Measurements from ENCODE around the gene FAM219A.

The FAM219A gene

GRCh38 chr9:34475097-34475496, 16.7 kb upstream of the FAM219A start:
- TF ChIP-seq, protein P1, sequence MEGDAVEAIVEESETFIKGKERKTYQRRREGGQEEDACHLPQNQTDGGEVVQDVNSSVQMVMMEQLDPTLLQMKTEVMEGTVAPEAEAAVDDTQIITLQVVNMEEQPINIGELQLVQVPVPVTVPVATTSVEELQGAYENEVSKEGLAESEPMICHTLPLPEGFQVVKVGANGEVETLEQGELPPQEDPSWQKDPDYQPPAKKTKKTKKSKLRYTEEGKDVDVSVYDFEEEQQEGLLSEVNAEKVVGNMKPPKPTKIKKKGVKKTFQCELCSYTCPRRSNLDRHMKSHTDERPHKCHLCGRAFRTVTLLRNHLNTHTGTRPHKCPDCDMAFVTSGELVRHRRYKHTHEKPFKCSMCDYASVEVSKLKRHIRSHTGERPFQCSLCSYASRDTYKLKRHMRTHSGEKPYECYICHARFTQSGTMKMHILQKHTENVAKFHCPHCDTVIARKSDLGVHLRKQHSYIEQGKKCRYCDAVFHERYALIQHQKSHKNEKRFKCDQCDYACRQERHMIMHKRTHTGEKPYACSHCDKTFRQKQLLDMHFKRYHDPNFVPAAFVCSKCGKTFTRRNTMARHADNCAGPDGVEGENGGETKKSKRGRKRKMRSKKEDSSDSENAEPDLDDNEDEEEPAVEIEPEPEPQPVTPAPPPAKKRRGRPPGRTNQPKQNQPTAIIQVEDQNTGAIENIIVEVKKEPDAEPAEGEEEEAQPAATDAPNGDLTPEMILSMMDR (IDR thresholded peaks at IDR 0.05; ENCODE audit: low read depth, low read length, missing control alignments): no peak

GRCh38 chr9:34465468-34465867, 7.1 kb upstream of the FAM219A start:
- H3K4me3 ChIP-seq (ENCODE audit: low read depth, low read length): no peak overlapping the region
- in situ Hi-C loops (cut with HindIII; ENCODE audit: low sequenced_read_pairs): no loop called here
- TF ChIP-seq, protein P1 (IDR thresholded peaks at IDR 0.05; ENCODE audit: low read depth, low read length, missing control alignments): no peak
- DNase-seq (ENCODE audit: low read depth): no peak

More at GRCh38 chr9:34475097-34475496, 16.7 kb upstream of the FAM219A start:
- DNase-seq (ENCODE audit: low read depth): no peak
- in situ Hi-C loops (cut with HindIII; ENCODE audit: low sequenced_read_pairs): no loop called here
- no peak overlapping the region for H3K4me3 ChIP-seq (ENCODE audit: low read depth, low read length)

DNA sequence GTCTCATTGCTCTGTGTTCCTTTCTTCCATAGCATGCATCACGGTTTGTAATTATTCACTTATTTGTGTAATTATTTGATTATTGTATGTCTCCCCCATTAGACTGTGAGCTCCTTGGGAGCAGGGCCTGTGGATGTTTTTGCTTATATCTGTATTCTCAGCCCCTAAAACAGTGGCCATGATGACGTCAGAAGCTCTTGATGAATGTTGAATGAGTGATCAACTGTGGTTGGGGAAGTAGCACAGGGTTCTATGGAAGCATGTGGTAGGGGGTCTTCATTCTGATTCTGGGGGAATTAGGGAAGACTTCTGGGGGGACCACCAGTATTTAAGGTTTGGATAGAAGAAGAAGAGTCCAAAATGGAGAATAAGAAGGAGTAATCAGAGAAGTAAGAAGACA, 6.2 kb upstream of the FAM219A start:
- DNase-seq (ENCODE audit: low read depth): no peak
- in situ Hi-C loops (cut with HindIII; ENCODE audit: low sequenced_read_pairs): no loop called here
- TF ChIP-seq, protein P1 (IDR thresholded peaks at IDR 0.05; ENCODE audit: low read depth, low read length, missing control alignments): no peak
- H3K4me3 ChIP-seq (ENCODE audit: low read depth, low read length): no peak overlapping the region

GRCh38 chr9:34463901-34464232, 5.5 kb upstream of the FAM219A start:
- in situ Hi-C loops (cut with HindIII; ENCODE audit: low sequenced_read_pairs): no loop called here
- DNase-seq (ENCODE audit: low read depth): no peak
- H3K4me3 ChIP-seq (ENCODE audit: low read depth, low read length): no peak overlapping the region
- TF ChIP-seq, protein P1 (IDR thresholded peaks at IDR 0.05; ENCODE audit: low read depth, low read length, missing control alignments): no peak

GRCh38 chr9:34463098-34463900, 4.9 kb upstream of the FAM219A start:
- no peak overlapping the region for H3K4me3 ChIP-seq (ENCODE audit: low read depth, low read length)
- DNase-seq (ENCODE audit: low read depth): no peak
- TF ChIP-seq, protein P1 (IDR thresholded peaks at IDR 0.05; ENCODE audit: low read depth, low read length, missing control alignments): no peak
- in situ Hi-C loops (cut with HindIII; ENCODE audit: low sequenced_read_pairs): no loop called here

- in situ Hi-C loops (cut with HindIII; ENCODE audit: low sequenced_read_pairs): no loop called here
- no peak for DNase-seq (ENCODE audit: low read depth)
- H3K4me3 ChIP-seq (ENCODE audit: low read depth, low read length): no peak overlapping the region
- TF ChIP-seq, protein P1 (IDR thresholded peaks at IDR 0.05; ENCODE audit: low read depth, low read length, missing control alignments): no peak
Measured at GRCh38 chr9:34459941-34460340, 1.6 kb upstream of the FAM219A start.
